Astrocyte (in vitro differentiated cells and primary cell): Measurements from ENCODE around the gene SAP30BP. TPM values are rescaled to one million over a fixed set of nuclear protein-coding genes. Genes with fewer than 3 reads are reported as not detected.

Source experiments
- DNase-seq: peaks from one replicate; pipeline ENCODE4 v3.0.0-alpha.2; 2010; ENCODE audit warnings: low read depth
- FAIRE-seq: peaks from 2 replicates; lab custom pipeline; 2011; peaks lifted over from hg19 to GRCh38; lab: Jason Lieb, UNC
- H2AFZ ChIP-seq: 2 replicates; pipeline ENCODE4 v1.6.0; 2012; ENCODE audit warnings: low read depth, low read length, inconsistent platforms
- H3K27ac ChIP-seq: 2 replicates; pipeline ENCODE4 v1.5.1; 2011; ENCODE audit warnings: low read depth, low read length, inconsistent platforms
- H3K27me3 ChIP-seq: 2 replicates; pipeline ENCODE4 v1.6.0; 2011; ENCODE audit warnings: low read length, inconsistent platforms; ENCODE audit not compliant: insufficient read depth
- H3K36me3 ChIP-seq: 2 replicates; pipeline ENCODE4 v1.5.1; 2011; ENCODE audit warnings: low read length, inconsistent platforms; ENCODE audit not compliant: insufficient read depth
- H3K4me1 ChIP-seq: 2 replicates; pipeline ENCODE4 v1.5.1; 2011; ENCODE audit warnings: low read length, inconsistent platforms; ENCODE audit not compliant: insufficient read depth
- H3K4me2 ChIP-seq: 2 replicates; pipeline ENCODE4 v1.6.0; 2012; ENCODE audit warnings: low read length, inconsistent platforms
- H3K4me3 ChIP-seq: 2 replicates; pipeline ENCODE4 v1.5.1; 2011; ENCODE audit warnings: low read depth, mild to moderate bottlenecking, low read length, inconsistent platforms; ENCODE audit not compliant: insufficient read depth
- H3K79me2 ChIP-seq: 2 replicates; pipeline ENCODE4 v1.6.0; 2012; ENCODE audit warnings: mild to moderate bottlenecking, low read length, inconsistent platforms; ENCODE audit not compliant: insufficient read depth
- H3K9ac ChIP-seq: 2 replicates; pipeline ENCODE4 v1.6.0; 2012; ENCODE audit warnings: mild to moderate bottlenecking, low read length, inconsistent platforms
- H3K9me3 ChIP-seq: 2 replicates; pipeline ENCODE4 v1.5.1; 2012; ENCODE audit warnings: low read depth, mild to moderate bottlenecking, low read length, inconsistent platforms; ENCODE audit not compliant: insufficient read depth
- H4K20me1 ChIP-seq: 2 replicates; pipeline ENCODE4 v1.6.0; 2012; ENCODE audit warnings: low read length, inconsistent platforms; ENCODE audit not compliant: insufficient read depth
- H3K27ac Mint-ChIP-seq: one replicate; pipeline ENCODE4 v1.8.0; 2021; ENCODE audit warnings: mild to moderate bottlenecking, mixed read lengths; ENCODE audit not compliant: unreplicated experiment
- H3K27me3 Mint-ChIP-seq: one replicate; pipeline ENCODE4 v1.8.0; 2021; ENCODE audit warnings: low read depth, mixed read lengths; ENCODE audit not compliant: unreplicated experiment
- H3K36me3 Mint-ChIP-seq: one replicate; pipeline ENCODE4 v1.8.0; 2021; ENCODE audit warnings: low read depth, mixed read lengths; ENCODE audit not compliant: unreplicated experiment
- H3K4me1 Mint-ChIP-seq: one replicate; pipeline ENCODE4 v1.8.0; 2021; ENCODE audit warnings: low read depth, mixed read lengths; ENCODE audit not compliant: unreplicated experiment
- H3K4me3 Mint-ChIP-seq: one replicate; pipeline ENCODE4 v1.8.0; 2021; ENCODE audit warnings: mild to moderate bottlenecking, moderate library complexity, mixed read lengths; ENCODE audit not compliant: unreplicated experiment
- H3K9me3 Mint-ChIP-seq: one replicate; pipeline ENCODE4 v1.8.0; 2021; ENCODE audit warnings: mild to moderate bottlenecking, mixed read lengths; ENCODE audit not compliant: unreplicated experiment
- EZH2 ChIP-seq: IDR thresholded peaks from 2 replicates; pipeline ENCODE4 v1.6.1; 2012; ENCODE audit warnings: mild to moderate bottlenecking, low read length, inconsistent platforms; ENCODE audit not compliant: insufficient read depth
- total RNA-seq: library from RNA; stranded (reverse); gene quantifications from 2 replicates; pipeline ENCODE4 v1.2.1, GENCODE V29; 2021
- TF ChIP-seq, protein P1 (sequence below): IDR thresholded peaks from 2 replicates; pipeline ENCODE4 v1.5.1; 2011; ENCODE audit warnings: low read depth, mild to moderate bottlenecking, inconsistent platforms, low read length, moderate library complexity; ENCODE audit not compliant: insufficient read depth

SAP30BP gene
- total RNA-seq, 1 donor from 2014 or later: 99.2 TPM

DNA sequence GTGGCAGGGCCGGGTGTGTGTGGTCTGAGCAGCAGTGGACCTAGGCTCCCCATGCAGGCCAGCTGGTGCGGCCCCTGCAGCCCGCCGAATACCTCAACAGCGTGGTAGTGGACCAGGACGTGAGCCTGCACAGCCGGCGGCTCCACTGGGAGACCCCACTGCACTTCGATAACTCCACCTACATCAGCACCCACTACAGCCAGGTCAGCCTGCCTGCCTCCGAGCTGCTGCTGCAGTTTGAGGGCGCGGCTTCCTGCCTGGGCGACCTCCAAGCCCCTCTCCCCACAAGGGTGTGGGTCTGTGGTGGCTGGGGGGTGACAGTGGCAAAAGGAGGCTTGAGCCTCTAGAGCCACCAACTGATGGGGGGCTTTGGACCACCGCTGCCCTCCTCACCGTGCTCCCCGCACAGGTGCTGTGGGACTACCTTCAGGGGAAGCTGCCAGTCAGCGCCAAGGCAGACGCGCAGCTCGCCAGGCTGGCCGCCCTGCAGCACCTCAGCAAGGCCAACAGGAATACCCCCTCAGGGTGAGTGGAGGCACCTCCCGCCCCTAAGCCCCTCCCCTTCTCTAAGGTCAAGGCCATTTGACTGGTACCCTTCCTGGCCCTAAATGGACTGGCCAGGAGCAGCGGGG is 42.3 kb upstream of the SAP30BP start:
- H3K4me1 Mint-ChIP-seq: peaks cover 11% of the 10 kb centered on the region
- Histone ChIP-seq H4K20me1 (peaks cover 5% of the 10 kb centered on the region), H3K9me3 (no peaks in the 10 kb centered on the region), H3K79me2 (no peaks in the 10 kb centered on the region), H3K9ac (no peak overlapping the region), H3K4me2 (no peak overlapping the region), H3K4me3 (no peak overlapping the region), H2AFZ (no peak overlapping the region), H3K36me3 (no peaks in the 10 kb centered on the region), H3K27me3 (no peaks in the 10 kb centered on the region), H3K27ac (no peak overlapping the region), H3K4me1 (no peaks in the 10 kb centered on the region)
- no peak overlapping the region for H3K27ac Mint-ChIP-seq
- peaks cover 3% of the 10 kb centered on the region for H3K36me3 Mint-ChIP-seq
- no peak for TF ChIP-seq EZH2
- TF ChIP-seq, protein P1, sequence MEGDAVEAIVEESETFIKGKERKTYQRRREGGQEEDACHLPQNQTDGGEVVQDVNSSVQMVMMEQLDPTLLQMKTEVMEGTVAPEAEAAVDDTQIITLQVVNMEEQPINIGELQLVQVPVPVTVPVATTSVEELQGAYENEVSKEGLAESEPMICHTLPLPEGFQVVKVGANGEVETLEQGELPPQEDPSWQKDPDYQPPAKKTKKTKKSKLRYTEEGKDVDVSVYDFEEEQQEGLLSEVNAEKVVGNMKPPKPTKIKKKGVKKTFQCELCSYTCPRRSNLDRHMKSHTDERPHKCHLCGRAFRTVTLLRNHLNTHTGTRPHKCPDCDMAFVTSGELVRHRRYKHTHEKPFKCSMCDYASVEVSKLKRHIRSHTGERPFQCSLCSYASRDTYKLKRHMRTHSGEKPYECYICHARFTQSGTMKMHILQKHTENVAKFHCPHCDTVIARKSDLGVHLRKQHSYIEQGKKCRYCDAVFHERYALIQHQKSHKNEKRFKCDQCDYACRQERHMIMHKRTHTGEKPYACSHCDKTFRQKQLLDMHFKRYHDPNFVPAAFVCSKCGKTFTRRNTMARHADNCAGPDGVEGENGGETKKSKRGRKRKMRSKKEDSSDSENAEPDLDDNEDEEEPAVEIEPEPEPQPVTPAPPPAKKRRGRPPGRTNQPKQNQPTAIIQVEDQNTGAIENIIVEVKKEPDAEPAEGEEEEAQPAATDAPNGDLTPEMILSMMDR: no peak
- H3K9me3 Mint-ChIP-seq: no peaks in the 10 kb centered on the region
- DNase-seq (no peak), FAIRE-seq (no peak)
- H3K4me3 Mint-ChIP-seq: no peak overlapping the region
- H3K27me3 Mint-ChIP-seq: peaks cover 8% of the 10 kb centered on the region

DNA sequence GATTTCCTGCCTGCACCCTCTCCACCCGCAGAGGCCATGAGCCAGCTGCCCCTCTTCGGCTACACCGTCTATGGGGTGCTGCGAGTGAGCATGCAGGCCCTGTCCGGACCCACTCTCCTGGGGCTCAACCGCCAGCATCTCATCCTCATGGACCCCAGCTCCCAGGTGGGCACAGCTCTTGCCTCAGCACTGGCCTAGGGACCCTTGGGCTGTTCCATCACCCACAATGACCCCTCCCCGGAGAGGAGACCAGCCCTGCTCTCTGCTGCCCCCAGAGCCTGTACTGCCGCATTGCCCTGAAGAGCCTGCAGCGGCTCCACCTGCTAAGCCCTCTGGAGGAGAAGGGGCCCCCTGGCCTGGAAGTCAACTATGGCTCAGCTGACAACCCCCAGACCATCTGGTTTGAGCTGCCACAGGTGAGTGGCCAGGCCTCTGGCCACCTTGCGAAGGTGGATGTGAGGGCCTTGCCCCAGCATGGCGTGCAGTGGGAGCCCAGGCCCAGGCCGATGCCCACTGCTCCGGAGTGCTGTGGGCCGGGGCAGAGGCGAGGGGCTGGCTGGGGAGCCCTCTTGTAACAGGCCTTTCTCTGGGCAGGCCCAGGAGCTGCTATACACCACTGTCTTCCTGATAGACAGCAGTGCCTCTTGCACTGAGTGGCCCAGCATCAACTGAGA is 41.2 kb upstream of the SAP30BP start:
- H3K4me3 Mint-ChIP-seq: no peak overlapping the region
- H3K27ac Mint-ChIP-seq: no peak overlapping the region
- H3K27me3 ChIP-seq: no peaks in the 10 kb centered on the region
- no peaks in the 10 kb centered on the region for H3K4me1 ChIP-seq
- peaks cover 5% of the 10 kb centered on the region for H4K20me1 ChIP-seq
- H3K9ac ChIP-seq: no peak overlapping the region
- H3K4me3 ChIP-seq: no peak overlapping the region
- peaks cover 3% of the 10 kb centered on the region for H3K36me3 Mint-ChIP-seq
- DNase-seq: no peak
- H2AFZ ChIP-seq: no peak overlapping the region
- H3K27ac ChIP-seq: no peak overlapping the region
- H3K36me3 ChIP-seq: no peaks in the 10 kb centered on the region
- no peak for FAIRE-seq
- TF ChIP-seq EZH2: no peak
- TF ChIP-seq, protein P1: peak; percentile 50
- no peaks in the 10 kb centered on the region for H3K9me3 Mint-ChIP-seq
- H3K4me1 Mint-ChIP-seq: peaks cover 11% of the 10 kb centered on the region
- H3K27me3 Mint-ChIP-seq: peaks cover 2% of the 10 kb centered on the region
- no peak overlapping the region for H3K4me2 ChIP-seq
- H3K9me3 ChIP-seq: no peaks in the 10 kb centered on the region
- H3K79me2 ChIP-seq: no peaks in the 10 kb centered on the region
